ENCODE data around the gene RPS16.

RPS16 gene

DNA sequence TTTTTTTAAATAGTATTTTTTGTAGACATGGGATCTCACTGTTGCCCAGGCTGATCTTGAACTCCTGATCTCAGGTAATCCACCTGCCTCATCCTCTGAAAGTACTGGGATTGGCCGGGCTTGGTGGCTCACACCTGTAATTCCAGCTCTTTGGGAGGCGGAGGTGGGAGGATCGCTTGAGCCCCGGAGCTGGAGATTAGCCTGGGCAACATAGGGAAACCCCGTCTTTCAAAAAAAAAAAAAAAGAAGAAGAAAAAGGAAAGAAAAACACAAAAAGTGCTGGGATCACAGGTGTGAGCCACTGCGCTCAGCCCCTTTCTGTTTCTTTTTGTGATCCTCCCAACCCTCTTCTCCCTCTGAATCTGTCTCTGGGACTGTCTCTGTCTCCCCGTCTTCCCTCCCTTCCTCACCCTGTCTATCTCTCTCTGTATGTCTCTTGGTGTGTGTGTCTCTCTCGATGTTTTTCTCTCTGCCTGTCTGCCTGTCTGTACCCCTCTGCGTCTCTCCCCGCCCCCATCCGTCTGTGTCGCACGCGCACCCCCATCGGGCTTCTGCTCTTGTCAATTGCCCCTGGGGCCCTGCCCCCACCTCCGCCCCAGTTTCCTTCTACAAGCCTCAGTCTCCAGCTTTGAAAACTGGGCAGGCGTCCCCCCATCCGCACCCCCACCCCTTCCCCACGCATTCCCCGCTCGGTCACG, 29.6 kb downstream of the RPS16 start:
- DNase-seq, result peak; percentile 89

DNA sequence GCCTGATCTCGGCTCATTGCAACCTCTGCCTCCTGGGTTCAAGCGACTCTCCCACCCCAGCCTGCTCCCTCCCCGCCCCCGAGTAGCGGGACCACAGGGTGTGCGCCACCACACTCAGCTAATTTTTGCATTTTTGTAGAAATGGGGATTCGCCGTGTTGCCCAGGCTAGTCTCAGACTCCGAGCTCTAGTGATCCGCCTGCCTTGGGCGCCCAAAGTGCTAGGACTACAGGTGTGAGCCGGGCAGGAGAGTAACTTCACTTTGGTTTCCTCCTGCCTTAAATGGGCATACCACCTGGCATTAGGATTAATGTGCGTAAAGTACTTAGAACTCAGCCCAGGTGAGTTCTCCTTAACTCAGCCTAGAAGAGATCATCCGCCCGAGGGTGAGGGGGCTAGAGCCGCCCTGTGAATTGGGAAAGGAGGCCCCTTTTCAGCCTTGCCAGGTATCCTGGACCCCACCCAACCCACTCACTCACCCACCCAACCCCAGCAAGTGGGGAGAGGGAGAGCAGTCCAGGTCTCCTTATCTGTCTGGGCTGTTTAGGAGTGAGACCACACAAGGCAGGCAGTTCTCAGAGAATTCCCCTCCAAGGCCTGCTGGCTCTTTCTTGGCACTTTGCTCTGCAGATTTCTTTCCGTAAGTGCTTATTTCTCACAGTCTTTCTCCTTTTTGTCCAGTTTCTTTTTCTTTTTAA, 30.3 kb downstream of the RPS16 start:
- no peak for DNase-seq

DNA sequence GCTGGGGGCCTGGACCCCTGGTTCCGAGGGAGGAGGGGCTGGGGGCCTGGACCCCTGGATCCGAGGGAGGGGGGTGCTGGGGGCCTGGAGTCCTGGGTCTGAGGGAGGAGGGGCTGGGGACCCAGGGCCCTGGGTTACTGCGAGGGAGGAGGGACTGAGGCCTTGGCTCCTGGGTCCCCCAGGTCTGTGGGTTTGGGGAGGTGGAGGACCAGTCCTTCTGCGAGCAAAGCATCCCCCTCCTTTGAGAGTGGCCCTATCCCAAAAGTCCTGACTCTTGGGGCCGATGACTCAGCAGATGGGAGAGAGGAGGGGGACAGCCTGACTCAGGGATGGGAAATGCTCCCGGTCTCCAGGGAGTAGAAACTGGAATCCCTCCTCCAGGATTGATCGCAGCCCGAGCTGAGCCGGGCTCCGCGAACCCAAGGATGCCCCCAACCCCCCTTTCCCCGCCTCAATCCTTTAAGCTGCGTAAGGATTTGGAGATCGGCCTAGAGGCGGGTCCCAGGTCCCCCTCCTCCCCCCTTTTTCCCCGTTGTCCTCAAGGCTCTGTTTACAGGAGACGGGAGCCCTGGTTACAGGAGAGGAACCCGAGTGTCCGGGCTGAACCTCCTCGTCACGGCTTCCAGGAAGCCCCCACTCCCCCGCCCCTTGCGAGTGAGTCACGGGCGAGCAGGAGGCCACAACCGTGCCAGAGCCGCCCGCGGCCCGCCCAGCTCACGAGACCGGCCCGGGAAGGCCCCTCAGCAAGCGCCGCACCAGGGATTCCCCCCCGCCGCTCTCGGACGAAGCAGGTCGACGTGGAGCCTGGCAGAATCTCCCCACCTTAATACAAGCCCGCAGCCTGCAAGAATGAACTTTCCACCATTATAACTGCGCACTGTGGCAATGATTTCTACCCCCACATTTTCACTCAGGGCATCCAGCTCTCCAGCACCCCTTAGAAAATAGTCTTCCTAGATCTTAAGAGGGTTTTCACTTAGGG, 32.1 kb downstream of the RPS16 start:
- peak; percentile 95 for DNase-seq

DNA sequence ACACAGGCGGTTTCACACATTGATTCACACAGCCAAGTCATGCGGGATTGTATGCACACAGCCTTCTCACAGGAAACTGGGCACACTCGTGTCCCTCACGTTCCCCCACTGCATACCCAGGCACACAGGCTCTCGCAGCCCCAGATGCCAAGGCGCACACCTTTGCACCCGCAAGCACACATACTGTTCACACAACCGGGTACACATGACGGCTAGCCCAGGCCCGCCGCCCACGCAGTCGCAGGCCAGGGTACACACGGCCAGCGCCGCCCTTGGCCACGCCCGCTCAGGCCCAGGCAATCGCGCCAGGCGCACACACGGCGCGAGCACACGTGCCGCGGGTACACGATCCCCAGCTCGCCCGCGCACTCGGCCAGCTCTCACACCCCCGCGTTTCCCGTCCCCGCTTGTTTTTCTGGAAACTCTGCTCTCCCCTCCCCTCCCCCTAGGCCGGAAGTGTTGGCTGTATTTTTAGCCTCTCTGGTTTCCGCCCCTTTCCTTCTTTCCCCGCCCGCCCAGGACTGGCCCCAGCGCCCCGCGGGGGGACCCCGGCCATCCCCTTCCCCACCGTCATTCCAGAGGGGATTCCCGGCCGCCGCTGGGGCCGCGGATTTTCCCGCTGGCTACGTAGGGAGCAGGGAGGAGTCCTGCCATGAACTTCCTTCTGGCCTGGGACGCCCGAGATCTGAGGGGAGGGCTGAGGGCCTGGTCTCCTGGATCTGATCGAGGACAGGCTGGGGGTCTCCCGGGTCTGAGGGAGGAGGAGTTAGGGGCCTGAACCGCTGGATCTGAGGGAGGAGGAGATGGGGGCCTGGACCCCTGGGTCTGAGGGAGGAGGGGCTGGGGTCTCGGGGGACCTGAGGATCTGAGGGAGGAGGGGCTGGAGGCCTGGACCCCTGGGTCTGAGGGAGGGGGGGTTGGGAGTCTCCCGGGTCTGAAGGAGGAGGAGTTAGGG, 33.1 kb downstream of the RPS16 start:
- peak; percentile 91 for DNase-seq

DNA sequence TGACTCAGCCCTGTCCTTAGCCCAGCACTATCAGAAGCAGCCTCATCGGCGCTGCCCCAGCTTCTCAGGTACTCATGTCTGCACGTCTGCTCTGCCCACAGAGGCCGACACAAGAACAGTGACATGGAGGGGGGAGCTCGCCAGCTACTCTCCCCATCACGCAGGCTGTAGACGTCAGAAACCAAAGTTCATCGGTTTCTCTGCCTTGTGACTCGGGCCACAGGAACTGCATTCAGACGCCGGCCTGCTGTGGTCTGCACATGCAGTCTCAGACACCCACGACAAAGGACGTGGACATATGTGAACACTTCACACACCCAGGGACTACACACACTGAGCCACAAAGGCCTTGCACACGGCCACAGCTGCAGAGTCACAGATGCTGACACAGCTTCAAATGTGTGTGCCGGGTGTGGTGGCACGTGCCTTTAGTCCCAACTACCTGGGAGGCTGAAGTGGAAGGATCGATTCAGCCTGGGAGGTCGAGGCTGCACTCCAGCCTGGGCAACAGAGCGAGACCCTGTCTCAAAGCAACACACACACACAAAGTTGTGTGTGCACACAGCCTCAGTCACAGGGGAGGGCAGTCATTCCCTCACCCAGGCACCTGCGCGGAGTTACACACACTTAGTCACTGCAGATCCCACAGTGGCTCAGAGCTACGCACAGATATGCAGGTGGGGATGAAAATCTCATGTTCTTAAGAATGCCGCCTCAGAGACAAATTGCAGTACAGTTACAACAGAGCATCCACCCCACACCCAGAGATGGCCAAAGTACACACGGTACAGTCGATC, 34.0 kb downstream of the RPS16 start:
- peak; percentile 91 for DNase-seq

DNA sequence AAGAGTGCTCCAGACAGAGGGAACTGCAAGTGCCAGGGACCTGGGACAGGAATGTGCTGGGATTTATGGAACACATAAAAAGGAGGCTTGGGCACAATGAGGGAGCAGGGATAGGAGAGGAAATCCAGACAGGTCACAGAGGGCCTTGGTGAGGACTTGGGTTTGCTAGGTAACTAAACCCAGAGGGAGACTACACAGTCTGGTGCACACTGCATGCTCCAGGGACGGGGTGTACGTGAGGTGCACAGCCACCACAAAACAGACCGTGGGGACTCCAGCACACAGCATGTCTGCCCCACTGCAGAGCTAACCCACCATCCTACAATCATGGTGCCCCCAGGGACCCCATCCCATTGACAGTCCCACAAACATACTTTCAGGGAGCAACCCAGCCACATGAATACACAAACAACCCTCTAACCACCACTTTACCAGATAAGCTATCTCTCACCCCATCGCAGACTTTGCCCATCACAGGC, 34.6 kb downstream of the RPS16 start:
- no peak for DNase-seq

DNA sequence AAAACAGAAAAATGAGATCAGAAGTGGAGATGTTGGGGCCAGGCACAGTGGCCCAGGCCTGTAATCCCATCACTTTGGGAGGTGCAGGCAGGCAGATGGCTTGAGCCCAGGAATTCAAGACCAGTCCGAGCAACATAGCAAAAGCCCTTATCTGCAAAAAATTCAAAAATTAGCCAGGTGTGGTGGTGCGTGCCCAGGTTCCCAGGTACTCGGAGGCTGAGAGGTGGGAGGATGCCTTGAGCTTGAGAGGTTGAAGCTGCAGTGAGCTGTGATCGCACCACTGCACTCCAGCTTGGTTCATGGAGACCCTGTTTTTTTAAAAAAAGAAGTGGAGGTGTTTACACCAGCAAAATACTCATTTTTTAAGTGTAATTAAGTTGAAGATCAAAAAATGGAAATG, 35.7 kb downstream of the RPS16 start:
- DNase-seq, result no peak

DNA sequence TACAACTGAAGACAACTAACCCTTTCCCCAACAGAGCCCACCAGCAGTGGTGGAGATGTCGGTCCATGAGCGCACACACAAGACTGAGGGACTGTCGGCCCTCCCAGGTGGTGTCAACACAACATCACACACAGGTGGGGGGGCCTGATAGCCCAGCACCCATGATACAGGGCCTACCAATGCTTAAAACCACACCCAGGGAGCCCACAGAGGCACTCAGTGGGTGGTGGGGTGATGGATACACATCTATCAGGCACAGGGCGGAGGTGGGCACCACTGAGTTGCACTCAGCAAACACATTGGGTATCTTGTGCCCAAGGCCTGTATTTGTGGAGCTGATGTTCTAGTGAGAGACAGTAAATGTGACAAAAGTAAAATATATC, 36.1 kb downstream of the RPS16 start:
- DNase-seq, result no peak

DNA sequence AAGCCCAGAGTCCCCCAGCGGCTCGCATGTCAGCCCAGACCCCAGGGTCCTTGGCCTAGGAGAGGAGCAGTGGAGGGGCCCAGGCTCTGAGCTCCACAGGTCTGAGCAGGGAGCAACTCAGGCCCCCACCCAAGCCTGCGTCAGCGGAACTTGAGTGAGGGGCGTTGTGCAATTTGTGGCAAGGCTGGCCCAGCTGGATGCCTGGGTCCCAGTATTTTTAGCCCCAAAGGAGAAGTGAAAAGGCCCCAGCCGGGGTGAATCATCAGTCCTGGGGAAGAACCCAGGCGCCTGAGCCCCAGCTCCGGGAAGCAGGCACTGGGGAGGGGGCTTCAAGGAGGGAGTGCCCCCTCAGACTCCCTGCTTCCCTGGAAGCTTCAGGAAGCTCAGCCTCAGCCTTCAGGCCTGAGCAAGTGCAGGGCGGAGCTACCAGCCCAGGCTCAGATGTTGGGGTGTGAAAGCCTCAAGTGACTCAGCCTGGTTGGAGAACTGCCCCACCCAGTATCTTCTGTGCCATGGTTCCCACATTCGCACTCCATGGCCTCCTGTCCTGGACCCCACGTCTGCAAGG, 37.4 kb downstream of the RPS16 start:
- peak; percentile 83 for DNase-seq

DNA sequence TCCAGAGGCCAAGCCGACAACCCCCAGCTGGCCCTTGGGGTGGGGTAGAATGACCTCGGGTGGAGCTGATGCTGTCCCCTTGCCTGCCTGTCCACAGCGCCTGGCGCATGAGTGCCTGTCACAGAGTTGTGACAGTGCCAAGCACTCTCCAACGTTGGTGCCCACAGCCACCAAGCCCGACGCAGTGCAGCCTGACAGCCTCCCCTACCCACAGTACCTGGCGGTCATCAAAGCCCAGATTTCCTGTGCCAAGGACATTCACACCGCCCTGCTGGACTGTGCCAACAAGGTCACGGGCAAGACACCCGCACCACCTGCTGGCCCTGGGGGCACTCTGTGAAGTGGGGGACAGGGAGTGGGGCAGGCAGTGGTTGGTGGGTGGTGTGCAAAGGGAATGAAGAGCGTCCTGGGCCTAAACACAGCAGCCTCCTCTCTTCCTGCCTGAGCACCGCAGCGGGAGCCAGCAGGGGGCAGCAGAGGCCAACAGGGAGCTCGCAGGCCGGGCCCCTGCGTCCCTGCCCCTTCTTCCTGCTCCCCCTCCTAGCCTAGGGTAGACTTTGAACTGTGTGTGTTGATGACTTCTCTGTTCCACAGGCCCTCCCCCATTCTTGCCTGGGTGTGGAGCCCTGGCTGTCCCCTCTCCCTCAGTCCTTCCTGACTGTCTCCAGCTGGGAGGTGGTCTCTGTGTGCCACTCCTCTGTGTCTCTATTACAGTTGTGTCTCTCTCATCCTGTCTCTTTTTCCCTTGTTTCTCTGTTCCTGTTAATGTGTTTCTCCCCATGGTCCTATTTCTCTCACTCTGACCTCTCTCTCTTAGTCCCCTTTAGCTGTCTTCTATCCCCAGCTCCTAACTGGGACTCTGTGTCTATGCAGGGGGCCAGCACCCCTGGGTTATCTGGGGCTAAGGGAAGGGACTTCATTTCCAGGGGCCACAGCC, 38.1 kb downstream of the RPS16 start:
- DNase-seq, result peak; percentile 94

DNA sequence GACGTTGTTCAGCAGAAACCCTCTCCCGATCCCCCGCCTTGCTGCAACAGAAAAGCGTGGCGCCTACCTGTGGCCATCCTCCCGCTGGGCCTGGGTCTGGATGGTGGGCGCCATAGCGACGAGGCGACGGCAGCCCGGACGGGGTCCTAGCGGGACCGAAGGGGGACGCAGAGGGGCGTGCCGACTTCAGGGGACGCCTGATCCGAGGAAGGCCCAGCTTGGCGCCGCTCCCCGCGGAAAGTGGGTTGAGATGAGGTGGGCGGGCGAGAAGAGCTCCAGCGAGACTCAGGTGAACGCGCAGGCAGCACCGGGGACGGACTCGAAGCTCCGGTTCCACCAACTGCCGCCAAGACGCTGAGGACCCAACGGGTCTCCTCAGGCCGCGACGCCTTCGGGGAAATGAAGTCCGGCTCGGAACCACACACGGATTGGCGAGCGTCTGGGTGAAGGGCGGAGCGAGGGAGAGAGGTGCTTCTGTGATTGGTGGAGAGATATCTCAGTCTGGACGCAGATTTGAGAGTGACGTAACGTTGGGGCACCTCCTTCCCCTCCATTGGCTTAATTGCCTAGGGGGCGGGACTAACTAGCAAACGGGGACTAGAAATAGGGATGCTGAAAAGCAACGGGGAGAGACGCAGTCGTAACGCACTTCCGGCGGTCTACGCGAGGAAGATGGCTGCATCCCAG, 44.9 kb downstream of the RPS16 start, which contains the start of the genes MED29 and PAF1:
TSS of gene MED29 (plus strand) at position 628 of the 687 bp plus-strand sequence. CDS start at position 673, 45 bp downstream.
TSS of gene PAF1 (minus strand) at position 356 of the 687 bp plus-strand sequence. CDS start at position 114, 242 bp downstream.
- DNase-seq, result peak; percentile 99

DNA sequence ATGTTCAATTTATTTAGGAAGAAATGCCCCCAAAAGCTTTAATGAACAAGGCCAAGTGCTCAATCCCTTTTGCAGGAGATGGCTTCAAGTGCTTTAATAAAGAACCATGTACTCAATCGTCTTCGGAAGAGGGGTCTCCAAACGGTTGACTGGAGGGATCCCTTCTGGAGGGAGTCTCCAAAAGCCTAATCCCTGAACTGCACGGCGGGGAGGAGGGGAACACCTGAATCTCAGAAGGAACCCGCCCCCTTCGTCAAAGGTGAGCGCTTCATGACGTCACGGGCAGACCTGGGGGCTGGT, 45.3 kb downstream of the RPS16 start:
- DNase-seq, result no peak

DNA sequence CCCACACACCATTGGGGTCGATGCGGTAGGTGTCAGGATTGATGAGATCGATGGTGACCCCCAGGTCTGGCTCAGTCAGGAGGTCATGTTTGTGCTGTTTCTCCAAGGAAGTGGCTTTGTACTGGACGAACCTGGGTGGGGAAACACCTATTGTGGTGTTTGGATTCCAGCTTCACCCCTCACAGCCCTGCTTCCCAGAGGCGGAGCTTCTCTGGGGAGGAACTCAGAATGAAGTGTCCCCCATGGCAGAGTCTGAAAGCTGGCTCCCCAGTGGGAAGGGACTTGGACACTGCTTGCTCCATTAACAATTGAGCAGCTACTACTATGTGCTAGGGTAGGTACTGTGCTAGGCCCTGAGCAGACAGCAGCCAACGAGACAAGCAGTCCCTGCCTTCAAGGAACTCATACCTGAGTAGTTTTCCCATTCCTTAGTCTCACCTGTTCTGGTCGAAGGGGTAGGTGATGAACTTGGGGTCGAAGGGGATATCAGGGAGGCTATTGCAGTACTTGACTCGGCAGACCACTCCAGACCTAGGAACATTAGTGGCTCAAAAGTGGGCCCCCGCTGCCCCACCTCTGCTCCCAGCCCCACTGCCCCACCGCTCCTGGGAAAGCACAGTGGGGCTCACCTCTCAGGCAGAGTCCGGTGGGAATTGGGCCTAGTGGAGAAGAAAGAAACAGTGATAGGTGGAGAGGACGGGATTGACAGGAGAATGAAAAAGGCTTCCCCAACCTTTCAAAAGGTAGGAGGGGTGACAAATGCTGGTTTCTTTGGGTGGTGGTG, 45.9 kb downstream of the RPS16 start:
- no peak for DNase-seq

DNA sequence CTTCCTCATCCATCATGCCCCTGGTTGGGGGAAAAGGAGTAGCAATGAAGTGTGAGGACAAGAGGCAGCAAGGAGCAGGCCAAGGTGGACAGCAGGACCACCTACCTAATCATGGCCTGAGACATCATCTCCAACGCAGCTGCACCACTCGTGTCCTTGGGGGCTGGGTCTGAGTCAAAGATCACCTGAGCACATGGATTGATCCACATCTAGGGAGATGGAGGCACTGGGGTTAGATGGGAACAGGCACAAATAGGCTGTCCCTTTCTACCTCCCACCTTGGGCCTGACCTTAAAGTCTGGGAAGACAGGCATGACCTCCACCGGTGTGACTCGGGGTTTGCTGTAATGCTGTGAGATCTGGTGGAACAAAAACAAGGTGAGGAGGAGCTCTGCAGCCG, 47.1 kb downstream of the RPS16 start:
- DNase-seq, result no peak

DNA sequence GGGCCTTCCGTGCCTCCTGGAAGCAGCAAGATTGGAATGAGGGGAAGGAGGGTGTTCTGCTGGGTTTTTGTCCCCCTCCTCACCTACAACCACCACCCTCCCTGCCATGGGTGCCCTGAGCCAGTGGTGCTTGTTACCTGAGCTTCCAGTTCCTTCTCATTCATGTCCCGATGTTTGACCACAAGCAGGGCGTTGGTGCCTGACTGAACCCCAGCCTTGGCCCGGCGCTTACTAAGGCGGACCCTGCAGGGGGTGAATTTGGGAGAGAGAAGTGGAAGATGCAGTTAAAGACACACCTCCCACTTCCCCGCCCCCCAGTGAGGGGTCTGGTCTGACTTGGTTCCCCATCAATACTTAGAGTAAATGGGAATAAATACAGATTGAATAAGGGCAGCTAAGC, 49.2 kb downstream of the RPS16 start:
- no peak for DNase-seq

DNA sequence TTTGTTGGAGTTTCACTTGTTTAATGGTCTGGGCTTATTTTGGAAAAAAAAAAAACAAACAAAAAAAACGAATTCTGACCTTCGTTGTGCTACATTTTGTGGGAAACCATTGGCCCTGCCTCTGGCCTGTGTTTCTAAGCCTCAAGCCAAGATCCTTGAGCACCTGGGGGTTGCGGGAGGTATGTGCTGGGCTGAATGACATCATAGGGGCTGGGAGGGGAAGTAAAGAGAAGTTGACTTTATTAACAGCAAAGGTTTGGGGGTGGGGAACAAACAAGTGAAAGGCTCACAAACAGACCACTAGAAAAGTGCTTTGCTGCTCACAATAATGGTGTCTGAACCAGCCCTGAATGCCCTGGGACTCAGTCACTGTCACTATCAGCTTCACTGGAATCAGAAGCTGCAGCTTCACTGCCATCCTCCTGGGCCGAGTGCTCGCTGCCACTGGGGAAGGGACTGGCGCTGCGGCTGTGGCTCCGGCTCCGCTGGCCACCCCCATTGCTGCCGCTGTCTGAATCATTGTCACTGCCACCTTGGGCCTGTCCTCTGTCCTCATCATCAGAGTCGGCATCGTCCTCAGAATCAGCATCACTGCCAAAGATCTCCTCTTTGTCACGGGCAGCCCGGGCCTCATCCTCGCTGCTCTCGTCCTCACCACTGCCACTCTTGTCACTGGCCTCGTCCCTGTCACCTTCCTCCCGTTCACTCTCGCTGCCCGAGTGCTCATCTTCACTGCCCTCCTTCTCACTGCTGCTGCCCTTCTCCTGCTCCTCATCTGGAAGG, 49.9 kb downstream of the RPS16 start:
- no peak for DNase-seq

DNA sequence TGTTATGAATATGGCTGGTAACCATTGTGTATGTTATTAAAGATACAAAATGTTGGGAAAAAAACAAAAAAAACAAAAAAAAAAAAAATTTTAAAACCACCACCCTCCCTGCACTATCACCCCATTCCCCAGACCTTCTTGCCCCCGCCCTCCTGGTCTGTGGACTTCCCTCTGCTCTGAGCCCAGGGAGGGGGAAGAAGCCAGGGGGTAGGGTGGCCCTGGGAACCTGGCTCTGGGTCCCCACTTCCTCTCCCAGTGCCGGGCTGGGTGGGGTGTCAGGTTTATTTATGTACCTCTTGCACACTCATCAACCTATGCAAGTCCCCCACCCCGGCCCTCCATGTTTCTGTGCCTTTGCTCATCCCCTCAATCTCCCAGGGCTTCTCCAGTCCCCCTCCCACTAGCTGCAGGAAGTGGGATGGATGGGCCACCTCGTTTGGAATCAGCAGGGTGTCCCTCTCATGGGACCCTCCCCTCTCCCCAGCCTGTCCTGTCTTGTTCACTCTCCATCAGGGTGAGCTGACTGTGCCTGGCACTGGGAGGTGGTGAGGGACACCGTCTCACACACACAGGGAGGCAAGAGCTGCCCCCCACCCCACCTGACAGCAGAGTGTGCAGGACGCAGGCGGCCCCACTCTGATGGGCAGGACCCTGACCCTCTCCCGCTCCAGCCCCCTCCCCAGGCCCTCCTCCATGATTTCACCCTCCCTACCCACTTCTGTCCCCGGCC, 50.7 kb downstream of the RPS16 start:
- DNase-seq, result no peak
